GM19023 (cell line): Measurements from ENCODE around the gene SIRT7.

ENCODE experiments used
- ATAC-seq: cut with Tn5 transposase; IDR thresholded peaks from one replicate; pipeline ENCODE4 v1.9.1; 2021; ENCODE audit warnings: mild to moderate bottlenecking, moderate library complexity; ENCODE audit not compliant: unreplicated experiment

SIRT7 gene

GRCh38 chr17:81867170-81867990 lies 50.6 kb downstream of the SIRT7 start:
- ATAC-seq, result no peak

- no peak for ATAC-seq
These were observed 51.4 kb downstream of the SIRT7 start for GRCh38 chr17:81866440-81867169.

GRCh38 chr17:81865733-81866439 lies 52.1 kb downstream of the SIRT7 start:
- no peak for ATAC-seq

- no peak for ATAC-seq
These were observed 52.6 kb downstream of the SIRT7 start for GRCh38 chr17:81865358-81865732.

- no peak for ATAC-seq
These were observed 53.9 kb downstream of the SIRT7 start for GRCh38 chr17:81863833-81864768.

- no peak for ATAC-seq
These were observed 54.8 kb downstream of the SIRT7 start for GRCh38 chr17:81863123-81863675.
